Measurements from ENCODE around the gene DTX3.
A peak's percentile ranks its signal among the peaks of the same experiment; 100 is the strongest.
"Not testable (repeated sequence)": the region's sequence is repeated elsewhere in the genome, so short reads cannot be mapped to it uniquely, and the experiment has no call there.

Gene DTX3

DNA sequence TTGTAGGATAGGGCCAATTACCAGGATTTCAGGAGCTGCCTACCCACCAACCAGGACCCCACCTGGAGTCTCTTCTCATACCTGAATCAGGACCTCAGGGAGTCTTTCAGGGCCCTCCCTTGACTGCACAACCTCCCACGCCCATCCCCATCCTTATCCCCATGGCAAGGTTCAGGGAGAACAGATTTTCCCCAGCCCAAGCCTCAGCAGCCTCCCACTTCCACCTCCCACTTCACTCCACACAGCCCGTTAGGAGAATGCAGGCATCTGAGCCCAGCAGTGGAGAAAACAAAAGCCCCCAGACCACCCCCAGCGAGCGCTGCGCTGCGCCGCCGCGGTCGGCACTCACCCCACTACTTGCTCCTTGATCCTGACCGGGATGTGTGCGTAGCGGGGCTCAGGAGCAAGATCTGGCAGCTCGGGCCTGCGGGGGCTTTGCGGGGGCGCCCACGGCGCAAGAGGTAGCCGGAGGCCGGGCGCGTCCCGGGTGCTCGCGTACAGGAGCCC is 27.0 kb downstream of the DTX3 start:
- no peak for DNase-seq (ENCODE audit: low read depth in 2 of 3, low spot score in 1 of 3)

DNA sequence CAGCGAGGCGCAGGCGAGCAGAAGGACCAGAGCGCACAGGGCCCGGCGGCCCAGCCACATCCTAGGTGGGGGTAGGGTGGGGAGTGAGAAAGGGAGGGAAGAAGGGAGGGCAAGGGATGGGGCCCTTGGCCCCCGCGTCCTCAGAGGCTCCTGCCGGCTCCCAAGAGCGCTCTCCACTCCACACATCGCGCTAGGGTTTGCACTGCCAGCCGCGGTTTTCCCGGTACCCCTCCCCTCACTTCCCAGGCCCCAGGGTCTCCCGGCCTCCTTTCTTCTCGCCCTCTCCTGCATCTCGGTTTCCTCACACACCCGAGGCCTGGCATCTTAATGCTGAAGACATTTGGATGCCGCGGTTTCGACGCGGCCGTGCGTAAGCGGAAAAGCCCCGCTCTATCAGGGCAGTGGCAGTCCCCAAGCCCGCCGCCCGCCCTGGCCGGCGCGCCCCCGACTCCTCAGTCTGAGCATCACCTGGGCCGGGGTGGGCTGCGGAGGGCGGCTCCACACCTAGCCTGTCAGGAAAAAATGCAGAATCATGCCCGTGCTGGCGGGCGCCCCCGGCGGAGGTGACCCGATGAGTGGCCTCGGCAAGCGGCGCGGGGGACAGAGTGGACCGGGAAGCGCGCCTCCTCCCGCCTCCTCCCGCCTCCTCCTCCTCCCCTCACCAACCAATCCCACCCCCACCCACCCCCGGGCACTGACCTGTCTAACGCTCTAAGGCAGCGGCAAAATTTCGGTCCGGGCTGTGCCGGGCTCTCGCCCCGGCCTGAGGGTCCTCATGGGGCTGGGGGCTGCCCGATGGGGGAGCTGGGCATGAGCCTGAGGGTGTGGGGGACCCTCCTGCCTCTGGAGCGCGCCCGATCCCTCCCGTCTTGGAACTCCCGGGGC is 27.7 kb downstream of the DTX3 start:
- DNase-seq (ENCODE audit: low read depth in 2 of 3, low spot score in 1 of 3): no peak

DNA sequence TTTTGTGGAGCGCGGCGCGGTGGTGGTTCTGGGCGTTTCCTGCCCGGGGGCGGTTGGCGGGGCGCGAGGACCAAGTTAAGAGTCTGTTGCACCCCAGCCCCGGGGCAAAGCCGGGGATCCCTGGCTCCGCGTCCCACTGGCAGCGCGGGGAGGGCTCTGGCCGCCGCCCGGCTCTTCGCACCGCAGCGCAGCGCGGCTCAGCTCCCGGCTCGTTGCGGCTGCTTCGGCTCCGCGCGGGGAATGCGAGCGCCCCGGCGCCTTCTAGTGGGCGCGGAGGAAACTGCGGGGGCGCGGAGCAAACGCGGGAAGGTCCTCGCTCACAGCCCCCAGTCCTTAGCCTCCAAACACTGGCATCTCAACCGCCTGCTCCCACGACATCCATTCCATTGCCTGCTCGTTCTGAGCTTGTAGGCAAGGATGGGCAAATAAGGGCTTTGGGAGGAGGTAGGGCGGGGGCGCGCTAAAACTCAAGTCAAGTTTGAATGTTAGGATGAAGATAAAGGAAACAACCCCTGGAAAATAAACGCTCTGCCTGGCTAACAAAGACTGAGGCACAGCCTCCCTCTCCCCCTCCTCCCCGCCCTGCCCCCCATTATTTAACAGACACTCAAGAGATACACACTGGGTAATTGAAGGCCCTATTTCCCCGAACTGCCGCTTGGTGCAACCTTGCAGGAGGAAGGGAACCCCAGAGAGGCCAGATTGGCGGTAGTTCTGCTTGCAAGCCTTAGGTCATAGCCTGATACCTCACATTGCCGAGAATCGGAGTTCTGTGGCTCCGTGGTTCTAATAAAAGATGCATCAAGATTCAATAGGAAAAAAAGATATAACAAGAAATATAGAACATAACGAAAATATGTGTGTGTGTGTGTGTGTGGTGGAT is 28.6 kb downstream of the DTX3 start, which contains the start of gene B4GALNT1:
Gene B4GALNT1 (minus strand): TSS at position 244 of the 883 bp plus-strand sequence. CDS start 1,069 bp downstream, outside the sequence.
- DNase-seq (ENCODE audit: low read depth in 2 of 3, low spot score in 1 of 3): peak in 1 of 3 donors; percentile 59

DNA sequence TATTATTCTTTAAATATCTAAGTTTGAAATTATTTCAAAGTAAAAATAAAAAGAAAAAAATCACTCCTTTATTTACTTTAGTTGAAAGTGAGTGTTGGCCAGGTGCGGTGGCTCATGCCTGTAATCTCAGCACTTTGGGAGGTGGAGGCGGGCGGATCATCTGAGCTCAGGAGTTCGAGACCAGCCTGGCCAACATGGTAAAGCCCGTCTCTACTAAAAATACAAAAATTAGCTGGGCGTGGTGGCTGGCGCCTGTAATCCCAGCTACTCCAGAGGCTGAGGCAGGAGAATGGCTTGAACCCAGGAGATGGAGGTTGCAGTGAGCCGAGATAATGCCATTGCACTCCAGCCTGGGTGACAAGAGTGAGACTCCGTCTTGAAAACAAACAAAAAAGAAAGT is 32.1 kb downstream of the DTX3 start:
- DNase-seq (ENCODE audit: low read depth in 2 of 3, low spot score in 1 of 3): not testable (repeated sequence)

DNA sequence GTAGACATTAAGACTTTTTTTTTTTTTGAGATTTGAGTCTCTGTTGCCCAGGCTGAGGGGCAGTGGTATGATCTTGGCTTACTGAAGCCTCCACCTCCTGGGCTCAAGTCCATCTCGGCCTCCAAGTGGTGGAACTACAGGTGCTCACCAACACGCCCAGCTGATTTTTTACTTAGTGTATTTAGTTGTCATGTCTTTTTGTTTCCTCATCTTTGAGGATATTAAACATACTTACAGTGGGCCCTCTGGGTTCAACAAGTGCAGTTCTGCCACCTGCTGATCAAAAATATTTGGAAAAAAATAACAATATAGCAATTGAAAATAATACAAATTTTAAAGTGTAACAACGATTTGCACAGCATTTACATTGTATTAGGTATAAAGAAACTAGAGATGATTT is 32.7 kb downstream of the DTX3 start:
- DNase-seq (ENCODE audit: low read depth in 2 of 3, low spot score in 1 of 3): no peak

DNA sequence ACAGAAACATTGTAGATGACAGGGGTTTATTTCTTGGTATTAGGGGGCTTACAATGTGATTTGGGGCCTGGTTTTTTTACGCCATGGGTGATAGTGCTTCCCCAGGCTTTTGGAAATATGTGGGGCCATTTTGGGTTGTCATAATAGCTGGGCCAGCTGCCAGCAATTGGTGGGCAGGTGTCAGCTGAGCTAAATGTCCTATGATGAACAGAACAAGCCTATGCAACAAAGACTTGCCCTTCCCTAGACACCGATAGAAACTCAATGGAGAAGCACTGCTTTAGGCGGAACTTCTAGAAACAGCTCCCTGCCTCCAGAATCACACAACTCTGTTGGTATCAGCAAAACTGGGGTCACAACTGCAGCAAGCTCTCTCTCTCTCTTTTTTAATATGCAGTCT is 33.5 kb downstream of the DTX3 start:
- DNase-seq (ENCODE audit: low read depth in 2 of 3, low spot score in 1 of 3): no peak

DNA sequence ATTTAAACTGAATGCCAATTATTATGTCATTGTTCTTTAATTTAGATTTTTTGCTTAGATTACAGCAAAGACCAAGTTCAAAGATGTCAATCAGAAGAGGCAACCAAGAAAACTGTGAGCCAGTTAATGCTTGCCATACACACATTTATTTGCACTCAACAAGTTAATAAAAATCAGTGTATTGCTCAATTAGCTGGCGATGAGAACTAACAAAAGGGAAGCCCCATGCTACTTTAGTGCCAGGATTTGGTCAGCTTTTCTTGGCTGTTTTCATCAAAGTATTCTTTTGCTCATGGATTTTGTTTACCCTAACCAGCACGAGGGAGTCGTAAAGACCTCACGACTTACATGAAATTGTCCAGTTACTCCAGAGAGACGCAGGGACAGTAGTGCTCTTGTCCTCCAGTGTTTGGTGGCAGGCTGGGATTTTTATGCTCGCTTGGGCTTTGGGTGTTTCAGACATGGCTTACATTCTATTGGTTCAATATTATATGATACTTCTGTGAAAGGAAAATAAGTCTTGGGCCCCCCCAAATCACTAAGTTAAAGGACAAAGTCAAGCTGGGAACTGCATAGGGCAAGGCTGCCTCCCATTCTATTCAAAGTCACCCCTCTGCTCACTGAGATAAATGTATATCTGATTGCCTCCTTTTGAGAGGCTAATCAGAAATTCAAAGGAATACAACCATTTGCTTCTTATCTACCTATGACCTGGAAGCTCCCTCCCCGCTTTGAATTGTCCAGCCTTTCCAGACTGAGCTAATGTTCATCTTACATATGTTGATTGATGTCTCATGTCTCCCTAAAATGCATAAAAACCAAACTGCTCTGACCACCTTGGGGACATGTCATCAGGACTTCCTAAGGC is 35.8 kb downstream of the DTX3 start:
- DNase-seq (ENCODE audit: low read depth in 2 of 3, low spot score in 1 of 3): no peak

DNA sequence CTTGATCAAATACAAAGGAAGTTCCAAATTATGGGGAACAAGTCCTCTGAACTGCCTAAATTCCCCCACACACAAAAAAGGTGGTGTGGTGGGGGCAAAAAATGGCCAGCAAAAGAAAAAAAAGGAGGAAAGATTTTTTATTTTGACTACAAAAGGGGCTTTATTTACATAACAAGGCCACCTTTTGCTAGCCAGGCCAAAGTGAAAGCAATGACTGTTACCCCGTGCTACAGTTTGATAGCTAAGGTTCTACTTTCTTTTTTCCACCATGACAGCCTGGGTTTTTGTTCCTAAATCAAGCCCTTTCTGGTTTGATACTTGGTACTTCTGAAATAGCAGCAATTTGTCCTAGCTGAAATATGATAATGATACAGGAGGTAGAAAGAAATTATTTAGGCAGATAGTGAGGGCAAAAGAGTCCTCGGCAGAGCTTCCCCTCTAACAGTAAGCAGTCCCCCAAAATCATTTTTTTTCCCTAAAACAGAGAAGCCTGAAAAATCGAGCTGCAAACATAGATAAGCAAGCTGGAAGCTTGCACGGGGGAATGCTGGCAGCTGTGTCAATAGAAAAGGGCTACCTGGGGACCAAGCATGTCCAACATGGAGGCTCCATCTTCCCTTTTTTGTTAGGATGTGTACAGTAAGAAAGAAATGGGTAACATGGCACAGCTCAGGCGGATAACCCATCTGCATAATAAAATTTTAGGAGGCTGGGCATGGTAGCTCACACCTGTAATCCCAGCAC is 37.2 kb downstream of the DTX3 start:
- DNase-seq (ENCODE audit: low read depth in 2 of 3, low spot score in 1 of 3): no peak

DNA sequence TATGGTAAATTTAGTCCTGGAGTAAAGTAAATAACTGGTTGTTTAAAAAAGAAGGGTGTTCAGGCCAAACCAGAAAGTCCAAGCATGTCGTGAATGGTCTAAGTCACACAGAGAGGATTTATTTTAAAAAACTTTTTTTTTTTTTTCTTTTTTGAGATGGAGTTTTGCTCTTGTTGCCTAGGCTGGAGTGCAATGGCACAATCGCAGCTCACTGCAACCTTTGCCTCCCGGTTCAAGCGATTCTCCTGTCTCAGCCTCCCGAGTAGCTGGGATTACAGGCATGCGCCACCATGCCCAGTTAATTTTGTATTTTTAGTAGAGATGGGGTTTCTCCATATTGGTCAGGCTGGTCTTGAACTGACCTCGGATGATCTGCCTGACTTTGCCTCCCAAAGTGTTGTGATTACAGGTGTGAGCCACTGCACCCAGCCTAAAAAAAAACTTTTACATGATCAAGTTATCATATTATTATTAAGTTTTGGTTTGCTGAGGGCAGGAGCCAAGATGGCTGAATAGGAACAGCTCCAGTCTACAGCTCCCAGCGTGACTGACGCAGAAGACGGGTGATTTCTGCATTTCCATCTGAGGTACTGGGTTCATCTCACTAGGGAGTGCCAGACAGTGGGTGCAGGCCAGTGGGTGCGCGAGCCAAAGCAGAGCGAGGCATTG is 41.5 kb downstream of the DTX3 start:
- not testable (repeated sequence) for DNase-seq (ENCODE audit: low read depth in 2 of 3, low spot score in 1 of 3)

DNA sequence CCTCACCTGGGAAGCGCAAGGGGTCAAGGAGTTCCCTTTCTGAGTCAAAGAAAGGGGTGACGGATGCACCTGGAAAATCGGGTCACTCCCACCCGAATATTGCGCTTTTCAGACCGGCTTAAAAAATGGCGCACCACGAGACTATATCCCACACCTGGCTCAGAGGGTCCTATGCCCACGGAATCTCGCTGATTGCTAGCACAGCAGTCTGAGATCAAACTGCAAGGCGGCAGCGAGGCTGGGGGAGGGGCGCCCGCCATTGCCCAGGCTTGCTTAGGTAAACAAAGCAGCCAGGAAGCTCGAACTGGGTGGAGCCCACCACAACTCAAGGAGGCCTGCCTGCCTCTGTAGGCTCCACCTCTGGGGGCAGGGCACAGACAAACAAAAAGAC is 42.0 kb downstream of the DTX3 start:
- DNase-seq (ENCODE audit: low read depth in 2 of 3, low spot score in 1 of 3): not testable (repeated sequence)

DNA sequence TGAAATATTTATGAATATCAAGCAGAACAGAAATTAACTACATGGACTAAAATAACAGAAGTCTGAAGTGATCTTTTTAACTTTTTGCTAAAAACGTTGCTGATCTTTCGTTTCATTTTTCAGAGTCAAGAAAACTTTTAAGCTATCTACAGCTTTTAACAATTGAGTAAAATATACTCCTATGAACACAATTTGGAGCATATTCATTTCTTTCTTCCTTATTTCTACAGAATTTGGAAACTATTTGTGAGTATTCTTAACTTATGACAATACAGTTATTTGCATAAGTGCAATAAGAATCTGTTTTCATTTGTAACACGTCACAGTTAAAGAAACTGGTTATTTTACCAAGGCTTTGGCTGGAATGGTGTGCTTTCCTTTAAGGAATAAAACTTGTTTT is 49.4 kb downstream of the DTX3 start:
- no peak for DNase-seq (ENCODE audit: low read depth in 2 of 3, low spot score in 1 of 3)

DNA sequence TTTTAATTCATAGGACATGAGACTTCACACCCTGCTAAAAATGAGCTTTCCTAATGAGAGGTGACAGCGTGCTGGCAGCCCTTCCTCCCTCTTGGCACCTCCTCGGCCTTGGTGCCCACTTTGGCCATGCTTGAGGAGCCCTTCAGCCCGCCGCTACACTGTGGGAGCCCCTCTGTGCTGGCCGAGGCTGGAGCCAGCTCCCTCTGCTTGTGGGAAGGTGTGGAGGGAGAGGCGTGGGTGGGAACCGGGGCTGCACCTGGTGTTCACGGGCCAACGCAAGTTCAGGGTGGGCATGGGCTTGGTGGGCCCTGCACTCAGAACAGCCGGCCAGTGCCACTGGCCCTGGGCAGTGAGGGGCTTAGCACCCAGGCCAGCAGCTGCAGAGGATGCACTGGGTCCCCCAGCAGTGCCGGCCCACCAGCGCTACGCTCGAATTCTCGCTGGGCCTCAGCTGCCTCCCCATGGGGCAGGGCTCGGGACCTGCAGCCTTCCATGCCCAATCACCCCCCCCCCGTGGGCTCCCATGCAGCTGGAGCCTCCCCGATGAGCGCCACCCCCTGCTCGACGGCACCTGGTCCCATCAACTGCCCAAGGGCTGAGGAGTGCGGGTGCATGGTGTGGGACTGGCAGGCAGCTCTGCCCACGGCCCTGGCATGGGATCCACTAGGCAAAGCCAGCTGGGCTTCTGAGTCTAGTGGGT is 51.1 kb downstream of the DTX3 start:
- no peak for DNase-seq (ENCODE audit: low read depth in 2 of 3, low spot score in 1 of 3)

DNA sequence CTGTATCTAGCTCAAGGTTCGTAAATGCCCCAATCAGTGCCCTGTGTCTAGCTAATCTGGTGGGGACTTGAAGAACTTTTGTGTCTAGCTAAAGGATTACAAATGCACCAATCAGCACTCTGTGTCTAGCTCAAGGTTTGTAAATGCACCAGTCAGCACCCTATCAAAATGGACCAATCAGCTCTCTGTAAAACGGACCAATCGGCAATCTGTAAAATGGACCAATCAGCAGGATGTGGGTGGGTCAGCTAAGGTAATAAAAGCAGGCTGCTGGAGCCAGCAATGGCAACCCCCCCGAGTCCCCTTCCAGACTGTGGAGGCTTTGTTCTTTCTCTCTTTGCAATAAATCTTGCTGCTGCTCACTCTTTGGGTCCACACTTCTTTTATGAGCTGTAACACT is 51.8 kb downstream of the DTX3 start:
- DNase-seq (ENCODE audit: low read depth in 2 of 3, low spot score in 1 of 3): not testable (repeated sequence)

DNA sequence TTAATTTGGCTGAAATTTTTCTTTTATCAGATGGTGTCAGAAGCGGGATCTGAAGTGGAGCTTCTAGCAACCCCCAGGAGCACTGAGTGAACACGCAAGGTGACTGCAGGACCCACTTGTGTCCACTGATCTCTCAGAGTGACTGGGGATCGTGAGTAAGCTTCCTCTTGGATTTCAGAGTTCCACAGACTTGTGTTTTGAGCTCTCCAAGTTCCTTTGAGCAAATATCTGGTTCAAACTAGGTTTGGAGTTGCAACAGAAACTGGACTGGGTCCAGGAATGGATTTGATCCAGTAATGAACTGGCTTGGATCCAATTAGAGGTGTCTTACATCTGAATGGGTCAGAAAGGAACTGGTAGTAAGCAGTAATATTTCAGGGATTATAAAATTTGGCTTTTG is 53.1 kb downstream of the DTX3 start:
- no peak for DNase-seq (ENCODE audit: low read depth in 2 of 3, low spot score in 1 of 3)

DNA sequence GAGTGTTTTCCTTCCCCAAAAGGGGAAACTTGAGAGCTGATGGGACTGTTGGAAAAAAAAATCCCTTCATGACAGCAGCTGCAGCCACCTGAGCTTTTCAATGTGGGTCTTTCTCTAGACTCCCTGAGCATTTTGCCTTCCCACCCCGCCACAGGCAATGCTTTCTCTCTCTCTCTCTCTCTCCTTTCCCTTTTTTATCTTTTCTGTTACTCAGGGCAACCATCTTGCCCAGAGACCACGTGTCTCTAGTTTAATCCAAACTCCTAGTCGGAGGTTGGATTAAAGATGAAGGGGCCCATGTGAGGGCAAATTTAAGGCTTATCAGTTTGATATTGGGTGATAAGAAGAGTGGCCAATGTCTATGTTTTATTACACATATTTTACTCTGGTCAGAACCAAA is 54.3 kb downstream of the DTX3 start:
- no peak for DNase-seq (ENCODE audit: low read depth in 2 of 3, low spot score in 1 of 3)
